ENCODE results near the gene PSMA6.

PSMA6 gene

DNA sequence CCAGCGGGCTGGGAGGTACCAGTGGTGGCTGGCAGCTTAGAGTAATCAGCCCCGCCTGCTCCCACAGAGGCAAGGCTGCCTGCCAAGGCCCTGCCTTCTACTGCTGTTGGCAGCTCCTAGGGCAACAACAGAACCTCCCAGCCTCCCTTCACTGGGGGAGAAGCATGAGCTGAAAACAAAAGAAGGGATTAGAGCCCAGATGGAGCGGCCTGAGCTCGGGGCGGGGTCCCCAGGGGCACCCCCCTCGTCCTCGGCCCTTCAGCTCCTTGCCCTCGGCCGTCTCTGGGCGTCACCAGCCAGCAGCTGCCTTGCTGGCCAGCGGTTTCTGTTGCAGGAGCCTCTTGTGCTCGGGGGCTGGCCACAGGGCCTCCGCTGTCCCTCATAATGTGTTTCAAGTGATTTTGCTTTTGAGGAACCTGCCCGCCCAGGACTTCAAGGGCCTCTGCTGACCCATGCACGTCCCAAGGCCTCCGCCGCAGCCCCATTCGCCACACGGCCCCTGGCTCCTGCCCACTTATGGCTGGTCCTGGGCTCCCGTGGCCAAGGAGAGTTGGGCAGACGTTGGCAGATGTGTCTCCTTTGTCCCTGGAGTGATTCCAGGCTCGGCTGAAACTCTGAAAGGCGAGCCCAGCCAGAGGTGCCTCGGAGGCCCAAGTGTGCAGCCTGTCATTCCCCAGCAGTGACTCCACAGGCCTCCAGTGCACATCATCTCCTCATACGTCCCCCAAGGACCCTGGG, 49.7 kb downstream of the PSMA6 start:
- peak; percentile 88 for DNase-seq (ENCODE audit: low read depth)
- TF ChIP-seq, protein P1, sequence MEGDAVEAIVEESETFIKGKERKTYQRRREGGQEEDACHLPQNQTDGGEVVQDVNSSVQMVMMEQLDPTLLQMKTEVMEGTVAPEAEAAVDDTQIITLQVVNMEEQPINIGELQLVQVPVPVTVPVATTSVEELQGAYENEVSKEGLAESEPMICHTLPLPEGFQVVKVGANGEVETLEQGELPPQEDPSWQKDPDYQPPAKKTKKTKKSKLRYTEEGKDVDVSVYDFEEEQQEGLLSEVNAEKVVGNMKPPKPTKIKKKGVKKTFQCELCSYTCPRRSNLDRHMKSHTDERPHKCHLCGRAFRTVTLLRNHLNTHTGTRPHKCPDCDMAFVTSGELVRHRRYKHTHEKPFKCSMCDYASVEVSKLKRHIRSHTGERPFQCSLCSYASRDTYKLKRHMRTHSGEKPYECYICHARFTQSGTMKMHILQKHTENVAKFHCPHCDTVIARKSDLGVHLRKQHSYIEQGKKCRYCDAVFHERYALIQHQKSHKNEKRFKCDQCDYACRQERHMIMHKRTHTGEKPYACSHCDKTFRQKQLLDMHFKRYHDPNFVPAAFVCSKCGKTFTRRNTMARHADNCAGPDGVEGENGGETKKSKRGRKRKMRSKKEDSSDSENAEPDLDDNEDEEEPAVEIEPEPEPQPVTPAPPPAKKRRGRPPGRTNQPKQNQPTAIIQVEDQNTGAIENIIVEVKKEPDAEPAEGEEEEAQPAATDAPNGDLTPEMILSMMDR (IDR thresholded peaks at IDR 0.05; ENCODE audit: low read depth, low read length): no peak
- TF ChIP-seq, protein P2, sequence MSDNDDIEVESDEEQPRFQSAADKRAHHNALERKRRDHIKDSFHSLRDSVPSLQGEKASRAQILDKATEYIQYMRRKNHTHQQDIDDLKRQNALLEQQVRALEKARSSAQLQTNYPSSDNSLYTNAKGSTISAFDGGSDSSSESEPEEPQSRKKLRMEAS (IDR thresholded peaks at IDR 0.05; ENCODE audit: low read depth, low read length): no peak
- TF ChIP-seq MYC (IDR thresholded peaks at IDR 0.05; ENCODE audit: low read depth, low read length) (no peak), POLR2A (IDR thresholded peaks at IDR 0.05; ENCODE audit: extremely low read depth, insufficient read length) (no peak)
- H3K4me3 ChIP-seq (ENCODE audit: low read depth, low read length): no peak overlapping the region

DNA sequence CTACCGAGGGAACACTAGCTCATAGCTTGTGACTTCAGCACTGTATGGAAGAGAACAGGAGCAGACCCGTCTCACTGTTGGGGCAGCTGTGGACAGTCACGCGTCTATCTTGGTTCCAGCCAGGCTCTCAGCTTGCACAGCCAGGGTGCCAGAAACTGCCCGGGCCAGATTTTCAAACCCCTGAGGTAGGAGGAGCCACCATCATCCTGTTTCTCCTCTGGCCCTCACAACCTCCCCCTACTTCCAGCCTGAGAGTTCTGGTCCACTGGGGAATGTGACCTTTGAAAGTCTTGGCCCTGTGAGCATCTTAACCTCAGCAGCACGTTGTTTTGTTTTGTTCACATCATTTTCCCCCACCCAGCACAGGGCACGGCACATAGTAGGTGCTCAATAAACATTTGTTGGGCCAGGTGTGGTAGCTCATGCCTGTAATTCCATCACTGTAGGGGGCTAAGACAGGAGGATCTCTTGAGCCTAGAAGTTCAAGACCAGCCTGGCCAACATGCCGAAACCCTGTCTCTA, 50.4 kb downstream of the PSMA6 start:
- TF ChIP-seq, protein P2 (IDR thresholded peaks at IDR 0.05; ENCODE audit: low read depth, low read length): no peak
- no peak for DNase-seq (ENCODE audit: low read depth)
- no peak overlapping the region for H3K4me3 ChIP-seq (ENCODE audit: low read depth, low read length)

DNA sequence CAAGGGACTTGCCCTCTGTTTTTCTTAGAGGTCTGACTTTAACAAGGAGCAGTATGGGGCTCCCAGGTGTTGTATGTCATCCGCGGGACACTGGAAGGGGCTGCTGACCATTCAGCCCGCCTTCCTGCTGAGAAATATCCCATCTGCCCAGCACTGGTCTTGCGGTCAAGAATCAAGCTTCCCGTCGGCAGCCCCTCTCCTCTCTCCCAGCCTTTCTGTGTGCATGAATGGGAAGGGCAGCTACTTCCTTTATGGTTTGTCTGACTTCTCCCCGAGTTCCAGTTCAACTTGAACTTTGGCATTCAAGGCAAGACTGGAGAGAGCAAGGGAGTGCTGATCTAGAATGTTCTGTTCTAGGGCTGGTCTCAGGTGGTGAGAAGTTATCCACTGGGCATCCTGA, 51.5 kb downstream of the PSMA6 start:
- no peak for DNase-seq (ENCODE audit: low read depth)
- H3K4me3 ChIP-seq (ENCODE audit: low read depth, low read length): no peak overlapping the region
- TF ChIP-seq POLR2A (IDR thresholded peaks at IDR 0.05; ENCODE audit: extremely low read depth, insufficient read length): no peak
- TF ChIP-seq, protein P1 (IDR thresholded peaks at IDR 0.05; ENCODE audit: low read depth, low read length): no peak
- no peak for TF ChIP-seq MYC (IDR thresholded peaks at IDR 0.05; ENCODE audit: low read depth, low read length)
- TF ChIP-seq, protein P2 (IDR thresholded peaks at IDR 0.05; ENCODE audit: low read depth, low read length): no peak

DNA sequence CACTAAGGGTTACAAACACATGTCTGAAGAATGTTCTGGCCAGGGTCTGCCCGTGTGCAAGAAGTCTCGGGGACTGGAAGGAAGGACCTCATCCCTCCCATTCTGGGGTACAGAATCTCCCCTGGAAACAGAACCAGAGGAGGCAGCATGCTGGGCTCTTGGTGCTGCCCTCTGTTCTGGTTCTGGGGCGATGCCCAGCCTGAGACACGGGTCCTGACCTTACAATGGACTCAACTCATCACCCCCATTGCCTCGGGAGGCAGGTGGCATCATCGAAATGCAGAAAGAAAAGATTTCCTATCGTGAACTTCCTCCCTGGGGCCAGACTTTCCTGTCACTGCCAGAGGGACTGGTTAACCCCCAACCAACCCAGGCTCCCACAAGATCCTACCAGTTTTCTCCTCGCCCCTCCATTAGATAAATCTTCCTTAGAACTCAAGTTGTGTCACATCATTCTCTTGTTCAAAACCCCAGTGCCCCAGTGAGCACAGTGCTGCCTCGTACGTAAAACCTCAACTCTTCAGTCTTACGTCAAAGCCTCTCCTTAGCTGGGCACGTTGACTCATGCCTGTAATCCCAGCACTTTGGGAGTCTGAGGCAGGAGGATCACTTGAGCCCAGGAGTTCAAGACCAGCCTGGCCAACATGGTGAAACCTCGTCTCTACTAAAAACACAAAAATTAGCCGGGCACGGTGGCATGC, 52.1 kb downstream of the PSMA6 start:
- no peak overlapping the region for H3K4me3 ChIP-seq (ENCODE audit: low read depth, low read length)
- DNase-seq (ENCODE audit: low read depth): peak; percentile 40
- TF ChIP-seq MYC (IDR thresholded peaks at IDR 0.05; ENCODE audit: low read depth, low read length) (no peak), POLR2A (IDR thresholded peaks at IDR 0.05; ENCODE audit: extremely low read depth, insufficient read length) (no peak)
- TF ChIP-seq, protein P2 (IDR thresholded peaks at IDR 0.05; ENCODE audit: low read depth, low read length): no peak
- TF ChIP-seq, protein P1 (IDR thresholded peaks at IDR 0.05; ENCODE audit: low read depth, low read length): no peak

DNA sequence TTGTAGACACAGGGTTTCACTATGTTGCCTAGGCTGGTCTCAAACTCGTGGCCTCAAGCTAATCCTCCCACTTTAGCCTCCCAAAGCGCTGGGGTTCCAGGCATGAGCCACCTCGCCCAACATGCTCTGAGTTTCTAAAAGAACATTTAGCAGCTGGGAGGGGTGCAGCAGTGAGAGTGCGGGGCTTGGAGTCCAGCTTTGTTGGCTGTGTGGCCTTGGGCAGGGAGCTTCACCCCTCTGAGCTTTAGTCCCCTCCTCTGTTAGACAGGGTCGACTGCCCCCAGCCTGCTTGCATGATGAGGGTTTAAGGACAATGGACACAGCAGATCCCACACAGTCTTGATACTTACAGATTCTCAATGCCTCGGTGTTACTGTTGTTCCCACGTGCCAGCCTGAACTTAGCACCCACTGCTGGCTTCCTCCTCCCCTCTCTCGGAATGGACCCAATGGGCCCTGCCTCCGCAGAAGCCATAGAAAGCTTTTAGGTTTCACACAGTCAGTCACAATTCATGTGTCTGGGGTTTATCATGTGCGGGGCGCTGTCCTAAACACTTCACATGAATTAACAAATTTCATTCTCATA, 54.6 kb downstream of the PSMA6 start:
- H3K4me3 ChIP-seq (ENCODE audit: low read depth, low read length): no peak overlapping the region
- DNase-seq (ENCODE audit: low read depth): no peak
- TF ChIP-seq, protein P1 (IDR thresholded peaks at IDR 0.05; ENCODE audit: low read depth, low read length): no peak
- TF ChIP-seq MYC (IDR thresholded peaks at IDR 0.05; ENCODE audit: low read depth, low read length) (no peak), POLR2A (IDR thresholded peaks at IDR 0.05; ENCODE audit: extremely low read depth, insufficient read length) (no peak)
- TF ChIP-seq, protein P2 (IDR thresholded peaks at IDR 0.05; ENCODE audit: low read depth, low read length): no peak

Data from NB4 (cell line).